ENCODE results near the gene GNAQ. TPM values are rescaled to one million over a fixed set of nuclear protein-coding genes. Genes with fewer than 3 reads are reported as not detected.

The GNAQ gene
- polyA plus RNA-seq, 1 of the 3 experiments (the other 2 are of a cell fraction) = 20.9 TPM

- H3K79me2 ChIP-seq (ENCODE audit: insufficient read depth) = peaks cover 80% of the 10 kb centered on the region
- POLR2A ChIA-PET = no interaction called here
Observed at GRCh38 chr9:77935211-77935610, 96.4 kb downstream of the GNAQ start.

More at GRCh38 chr9:77935211-77935610, 96.4 kb downstream of the GNAQ start:
- Histone ChIP-seq H3K27me3 (ENCODE audit: insufficient read depth) (no peaks in the 10 kb centered on the region), H3F3A (replicated peaks; ENCODE audit: insufficient read depth) (no peaks in the 10 kb centered on the region), H3K4me2 (no peak overlapping the region), H3K36me3 (replicated peaks in 1 of 2; ENCODE audit: control insufficient read depth in 1 of 2, insufficient read depth in 2 of 2, low read length in 1 of 2) (no peaks in the 10 kb centered on the region), H3K9me2 (no peaks in the 10 kb centered on the region), H2AFZ (ENCODE audit: low read depth) (no peak overlapping the region), H3K4me3 (ENCODE audit: low read depth in 2 of 2, low read length in 1 of 2) (no peak overlapping the region), H3K9me3 (no peaks in the 10 kb centered on the region), H3K4me1 (ENCODE audit: control insufficient read depth in 1 of 2, insufficient read depth in 2 of 2, low read depth in 1 of 2, low read length in 1 of 2) (peaks cover 5 to 6% of the 10 kb centered on the region in 2 experiments; a peak in 3 of 4 replicates), H4K20me1 (ENCODE audit: insufficient read depth) (peaks cover 31% of the 10 kb centered on the region), H3K27ac (ENCODE audit: low read depth in 2 of 2, low read length in 1 of 2) (no peak overlapping the region), H3K9ac (no peak overlapping the region)
- DNase-seq = no peak
- CTCF ChIA-PET = no interaction called here
- TF ChIP-seq SIN3A (IDR thresholded peaks at IDR 0.05; ENCODE audit: borderline replicate concordance, low read depth, low read length) = no peak
- no peak for TF ChIP-seq USF2 (IDR thresholded peaks at IDR 0.05; ENCODE audit: borderline replicate concordance, low read depth, low read length)
- TF ChIP-seq FOXJ3 (CRISPR knock-in tag; IDR thresholded peaks at IDR 0.05) = no peak
- no peak for TF ChIP-seq ZBTB33 (IDR thresholded peaks at IDR 0.05; ENCODE audit: borderline replicate concordance, low read depth)
- no peak for TF ChIP-seq FOSL2 (IDR thresholded peaks at IDR 0.05; ENCODE audit: borderline replicate concordance, low read depth)
- TF ChIP-seq REST (IDR thresholded peaks at IDR 0.05; ENCODE audit: low read depth, low read length) = no peak
- no peak for TF ChIP-seq FOXM1 (IDR thresholded peaks at IDR 0.05; ENCODE audit: low read depth)
- TF ChIP-seq EZH2phosphoT487 (IDR thresholded peaks at IDR 0.05; ENCODE audit: borderline replicate concordance, low read depth) = no peak
- WGBS (ENCODE audit: low lambda C conversion rate) = 95% methylated on average over 3 of the region's 3 CpGs

Data from SK-N-SH (cell line).